GM12878 (cell line): ENCODE results near the gene SLITRK3. TPM values are rescaled to one million over a fixed set of nuclear protein-coding genes. Genes with fewer than 3 reads are reported as not detected.

Experiments used
- ATAC-seq: fragments of 200-7000 bp; cut with Tn5 transposase; 3 replicates; pipeline ENCODE4 v1.9.1; 2020; ENCODE audit warnings: mild to moderate bottlenecking, moderate library complexity
- BruUV-seq: library from RNA; stranded (reverse); fragments of 400-500 nt; replicated peaks from 2 replicates; lab custom pipeline; 2021; lab: Mats Ljungman, UMichigan
- CTCF ChIA-PET: fragments of 300-600 bp; sonication (Branson Sonifier 250); formaldehyde crosslinking; extraction: SDS; loops from one replicate; lab custom pipeline; 2021; ENCODE audit warnings: inconsistent platforms; lab: Yijun Ruan, JAX
- POLR2A ChIA-PET: fragments of 350-600 bp; formaldehyde crosslinking; extraction: SDS; loops from one replicate; lab custom pipeline; 2021; ENCODE audit warnings: inconsistent platforms; lab: Charles Lee
- RAD21 ChIA-PET: fragments of 300-600 bp; sonication (Branson Sonifier 250); formaldehyde crosslinking; loops from one replicate; lab custom pipeline; 2023; ENCODE audit warnings: antibody characterized with exemption; ENCODE audit not compliant: unreplicated experiment; lab: Charles Lee
- SMC1A ChIA-PET: fragments of 300-600 bp; sonication (Branson Sonifier 250); formaldehyde crosslinking; loops from one replicate; lab custom pipeline; 2023; ENCODE audit not compliant: unreplicated experiment, uncharacterized antibody; lab: Charles Lee
- DNase-seq: peaks from one replicate; pipeline ENCODE4 v3.0.0-alpha.2; 2011; ENCODE audit warnings: low read depth, low spot score
- FAIRE-seq: peaks from 3 replicates; lab custom pipeline; 2011; peaks lifted over from hg19 to GRCh38; lab: Jason Lieb, UNC
- H2AFZ ChIP-seq: 2 replicates; pipeline ENCODE4 v1.6.0; 2011; ENCODE audit warnings: low read depth, low read length, control low read depth; ENCODE audit not compliant: control insufficient read depth
- H3K27ac ChIP-seq: 2 replicates; pipeline ENCODE4 v1.5.1; 2011; ENCODE audit warnings: control low read depth; ENCODE audit not compliant: control insufficient read depth, insufficient read depth
- H3K27me3 ChIP-seq, 2 experiments: replicated peaks in 1 of 2; 2 replicates each; pipeline versions ENCODE4 v1.6.0 to v1.6.1; 2011; ENCODE audit warnings: low read length in 1 of 2; ENCODE audit not compliant: control insufficient read depth in 2 of 2, insufficient read depth in 2 of 2
- H3K36me3 ChIP-seq, 2 experiments: 2 replicates each; pipeline ENCODE4 v1.5.1; 2011; ENCODE audit warnings: low read length in 1 of 2; ENCODE audit not compliant: control insufficient read depth in 2 of 2, insufficient read depth in 2 of 2
- H3K4me1 ChIP-seq: 2 replicates; pipeline ENCODE4 v1.6.1; 2011; ENCODE audit warnings: mild to moderate bottlenecking, low read length, moderate library complexity, mixed read lengths; ENCODE audit not compliant: control insufficient read depth, insufficient read depth
- H3K4me2 ChIP-seq: 2 replicates; pipeline ENCODE4 v1.6.0; 2011; ENCODE audit warnings: control low read depth; ENCODE audit not compliant: control insufficient read depth, insufficient read depth
- H3K4me3 ChIP-seq: fragments of 200-600 bp; sonication (generic); 2 replicates; pipeline ENCODE4 v1.5.1; 2016
- H3K79me2 ChIP-seq: 2 replicates; pipeline ENCODE4 v1.6.0; 2011; ENCODE audit warnings: low read length; ENCODE audit not compliant: control insufficient read depth, insufficient read depth
- H3K9ac ChIP-seq: 2 replicates; pipeline ENCODE4 v1.8.0; 2011; ENCODE audit warnings: low read length, control low read depth, mixed read lengths; ENCODE audit not compliant: control insufficient read depth, insufficient read depth
- H3K9me3 ChIP-seq: replicated peaks from 3 replicates; pipeline ENCODE4 v1.5.1; 2011; ENCODE audit warnings: mild to moderate bottlenecking, low read length; ENCODE audit not compliant: control insufficient read depth, insufficient read depth
- H4K20me1 ChIP-seq: 2 replicates; pipeline ENCODE4 v1.6.0; 2011; ENCODE audit not compliant: control insufficient read depth, insufficient read depth
- BACH1 ChIP-seq: fragments of 450-650 bp; IDR thresholded peaks from 2 replicates; pipeline ENCODE4 v1.6.1; 2017; ENCODE audit warnings: mild to moderate bottlenecking, borderline replicate concordance
- KLF5 ChIP-seq: fragments of 450-650 bp; IDR thresholded peaks from 2 replicates; pipeline ENCODE4 v1.6.1; 2014; ENCODE audit warnings: mild to moderate bottlenecking; ENCODE audit not compliant: partially characterized antibody
- MTA3 ChIP-seq: IDR thresholded peaks from 2 replicates; pipeline ENCODE4 v1.6.1; 2012; ENCODE audit warnings: low read length, inconsistent platforms, borderline replicate concordance
- MYC ChIP-seq: IDR thresholded peaks from 2 replicates; pipeline ENCODE4 v1.6.1; 2011; ENCODE audit warnings: mild to moderate bottlenecking, low read length, moderate library complexity, inconsistent platforms; ENCODE audit not compliant: insufficient read depth, insufficient replicate concordance, insufficient read length, severe bottlenecking
- NBN ChIP-seq: fragments of 450-650 bp; IDR thresholded peaks from 2 replicates; pipeline ENCODE4 v1.6.1; 2016
- NFYA ChIP-seq: IDR thresholded peaks from 2 replicates; pipeline ENCODE4 v1.6.1; 2011; ENCODE audit warnings: low read depth, mild to moderate bottlenecking, low read length, improper control_type of control experiment, borderline replicate concordance
- RBBP5 ChIP-seq: fragments of 200-600 bp; sonication (generic); conservative IDR thresholded peaks from 2 replicates; pipeline ENCODE4 v1.6.1; 2016
- STAT3 ChIP-seq: IDR thresholded peaks from 2 replicates; pipeline ENCODE4 v1.6.1; 2011; ENCODE audit warnings: low read depth, low read length, improper control_type of control experiment
- ZNF217 ChIP-seq: fragments of 450-650 bp; IDR thresholded peaks from 2 replicates; pipeline ENCODE4 v1.6.1; 2017; ENCODE audit warnings: antibody characterized with exemption, mild to moderate bottlenecking
- ZNF384 ChIP-seq: IDR thresholded peaks from 2 replicates; pipeline ENCODE4 v1.6.1; 2012; ENCODE audit warnings: low read depth, mild to moderate bottlenecking, low read length, improper control_type of control experiment, borderline replicate concordance
- WGBS: methylation state at CpG from one replicate; pipeline ENCODE4 v1.1.6; 2016; ENCODE audit warnings: low lambda C conversion rate; ENCODE audit not compliant: insufficient replicate concordance, insufficient coverage; ENCODE audit errors: missing lambda C conversion rate; 5-methylcytosine and 5-hydroxymethylcytosine counted together
- in situ Hi-C: fragments of 300-500 bp; cut with MboI; formaldehyde crosslinking; loops from 9 replicates; pipeline ENCODE4 v1.14.3; 2018; ENCODE audit warnings: mixed read lengths
- intact Hi-C: fragments of 100-400 bp; cut with micrococcal nuclease; formaldehyde crosslinking; loops from one replicate; pipeline ENCODE4 v1.14.2; 2022; ENCODE audit not compliant: unreplicated experiment
- polyA plus RNA-seq, 11 experiments: library from polyadenylated mRNA; depleted of rRNA in 4 of 11; unstranded in 6 of 11; stranded (reverse) in 5 of 11; fragments of >200 nt; fragmentation: Nextera tagmentation in 4 of 11; fragmentation: Illumina TruSeq in 1 of 11; extraction: Ambion mirVana in 4 of 11; extraction: Trizol in 1 of 11; gene quantifications; 1 replicate in 1 of 11; 2 replicates in 10 of 11; pipeline versions ENCODE4 v1.2.1 to v1.2.3, GENCODE V29; 2011 to 2016; ENCODE audit warnings: inconsistent platforms in 2 of 11, missing spikeins in 2 of 11, low read depth in 1 of 11
- total RNA-seq, 4 experiments: library from RNA; depleted of rRNA in 3 of 4; stranded (reverse); fragments of >200 nt in 3 of 4; fragmentation: Illumina TruSeq in 1 of 4; extraction: Trizol in 1 of 4; gene quantifications; 2 replicates each; pipeline versions ENCODE4 v1.2.1 to v1.2.3, GENCODE V29; 2013 to 2021
- TF ChIP-seq, protein P1 (sequence below): IDR thresholded peaks from 2 replicates; pipeline ENCODE4 v1.6.1; 2011; ENCODE audit warnings: low read depth, low read length, improper control_type of control experiment, borderline replicate concordance
- TF ChIP-seq, protein P2 (sequence below): fragments of 450-650 bp; IDR thresholded peaks from 2 replicates; pipeline ENCODE4 v1.6.1; 2016; ENCODE audit warnings: mild to moderate bottlenecking, moderate library complexity, borderline replicate concordance
- TF ChIP-seq, protein P3 (sequence below): IDR thresholded peaks from 2 replicates; pipeline ENCODE4 v1.6.1; 2012; ENCODE audit warnings: improper control_type of control experiment, low read depth, low read length; ENCODE audit not compliant: insufficient replicate concordance

SLITRK3 gene
- total and polyA plus RNA-seq, 10 of the 15 experiments (the other 5 are each of a cell fraction or from before 2014, with no cell fraction given), result 0.03 TPM; not detected in 9

DNA sequence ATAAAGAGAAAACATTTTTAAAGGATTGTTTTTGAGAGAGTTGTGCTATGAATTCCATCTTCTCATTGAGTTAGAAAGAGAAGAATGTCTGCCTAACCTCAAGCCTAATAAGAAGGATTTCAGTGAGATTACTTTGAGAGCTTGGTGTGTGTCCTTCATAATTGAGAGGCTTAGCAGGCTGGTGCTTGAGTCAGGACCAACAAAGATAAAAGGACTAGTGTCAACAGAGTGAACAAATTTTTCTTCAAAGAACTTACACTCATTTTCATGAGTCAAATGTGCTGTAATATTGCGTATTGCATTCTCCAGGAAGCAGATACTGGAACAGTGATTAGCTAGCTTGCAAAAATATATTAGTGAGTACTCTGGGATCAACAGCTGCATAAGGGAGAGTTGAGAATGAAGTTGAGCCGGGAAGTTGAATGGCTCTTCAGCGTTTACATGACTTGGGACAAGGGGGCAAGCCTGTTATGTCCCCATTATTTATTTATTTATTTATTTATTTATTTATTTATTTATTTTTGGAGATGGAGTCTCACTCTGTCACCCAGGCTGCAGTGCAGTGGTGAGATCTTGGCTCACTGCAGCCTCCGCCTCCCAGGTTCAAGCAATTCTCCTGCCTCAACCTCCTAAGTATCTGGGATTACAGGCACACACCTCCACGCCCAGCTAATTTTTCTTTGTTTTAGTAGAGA is 37.5 kb upstream of the SLITRK3 start:
- H3K36me3 ChIP-seq, result no peaks in the 10 kb centered on the region
- H3K9me3 ChIP-seq, result no peaks in the 10 kb centered on the region
- ChIA-PET RAD21 (no interaction called here), SMC1A (interaction anchor here (0.5 to 1.7 kb wide), 3 partner anchors 22 to 106 kb away, joined by 3 to 6 read pairs (median 4); no protein-coding TSS in a partner anchor), CTCF (interaction anchor here (1.0 to 1.3 kb wide), 2 partner anchors 27 kb away, joined by 3 to 4 read pairs; no protein-coding TSS in a partner anchor), POLR2A (no interaction called here)
- H3K4me3 ChIP-seq, result no peak overlapping the region
- WGBS, result 32% methylated on average over 5 of the region's 5 CpGs
- H3K4me1 ChIP-seq, result no peaks in the 10 kb centered on the region
- no peak overlapping the region for H3K4me2 ChIP-seq
- no peak overlapping the region for H2AFZ ChIP-seq
- no peaks in the 10 kb centered on the region for H4K20me1 ChIP-seq
- no peak overlapping the region for H3K9ac ChIP-seq
- DNase-seq (no peak), ATAC-seq (no peak), FAIRE-seq (no peak)
- H3K79me2 ChIP-seq, result no peaks in the 10 kb centered on the region
- no peak overlapping the region for H3K27ac ChIP-seq
- BruUV-seq, result no TSS peak
- H3K27me3 ChIP-seq, result no peaks in the 10 kb centered on the region
- intact Hi-C loops (no loop called here), in situ Hi-C loops (no loop called here)
- TF ChIP-seq, protein P1, sequence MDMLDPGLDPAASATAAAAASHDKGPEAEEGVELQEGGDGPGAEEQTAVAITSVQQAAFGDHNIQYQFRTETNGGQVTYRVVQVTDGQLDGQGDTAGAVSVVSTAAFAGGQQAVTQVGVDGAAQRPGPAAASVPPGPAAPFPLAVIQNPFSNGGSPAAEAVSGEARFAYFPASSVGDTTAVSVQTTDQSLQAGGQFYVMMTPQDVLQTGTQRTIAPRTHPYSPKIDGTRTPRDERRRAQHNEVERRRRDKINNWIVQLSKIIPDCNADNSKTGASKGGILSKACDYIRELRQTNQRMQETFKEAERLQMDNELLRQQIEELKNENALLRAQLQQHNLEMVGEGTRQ, result no peak
- TF ChIP-seq MTA3 (no peak), NFYA (no peak), ZNF384 (no peak), ZNF217 (no peak), STAT3 (no peak), MYC (no peak), RBBP5 (no peak), NBN (no peak), KLF5 (no peak), BACH1 (no peak)
- TF ChIP-seq, protein P2, sequence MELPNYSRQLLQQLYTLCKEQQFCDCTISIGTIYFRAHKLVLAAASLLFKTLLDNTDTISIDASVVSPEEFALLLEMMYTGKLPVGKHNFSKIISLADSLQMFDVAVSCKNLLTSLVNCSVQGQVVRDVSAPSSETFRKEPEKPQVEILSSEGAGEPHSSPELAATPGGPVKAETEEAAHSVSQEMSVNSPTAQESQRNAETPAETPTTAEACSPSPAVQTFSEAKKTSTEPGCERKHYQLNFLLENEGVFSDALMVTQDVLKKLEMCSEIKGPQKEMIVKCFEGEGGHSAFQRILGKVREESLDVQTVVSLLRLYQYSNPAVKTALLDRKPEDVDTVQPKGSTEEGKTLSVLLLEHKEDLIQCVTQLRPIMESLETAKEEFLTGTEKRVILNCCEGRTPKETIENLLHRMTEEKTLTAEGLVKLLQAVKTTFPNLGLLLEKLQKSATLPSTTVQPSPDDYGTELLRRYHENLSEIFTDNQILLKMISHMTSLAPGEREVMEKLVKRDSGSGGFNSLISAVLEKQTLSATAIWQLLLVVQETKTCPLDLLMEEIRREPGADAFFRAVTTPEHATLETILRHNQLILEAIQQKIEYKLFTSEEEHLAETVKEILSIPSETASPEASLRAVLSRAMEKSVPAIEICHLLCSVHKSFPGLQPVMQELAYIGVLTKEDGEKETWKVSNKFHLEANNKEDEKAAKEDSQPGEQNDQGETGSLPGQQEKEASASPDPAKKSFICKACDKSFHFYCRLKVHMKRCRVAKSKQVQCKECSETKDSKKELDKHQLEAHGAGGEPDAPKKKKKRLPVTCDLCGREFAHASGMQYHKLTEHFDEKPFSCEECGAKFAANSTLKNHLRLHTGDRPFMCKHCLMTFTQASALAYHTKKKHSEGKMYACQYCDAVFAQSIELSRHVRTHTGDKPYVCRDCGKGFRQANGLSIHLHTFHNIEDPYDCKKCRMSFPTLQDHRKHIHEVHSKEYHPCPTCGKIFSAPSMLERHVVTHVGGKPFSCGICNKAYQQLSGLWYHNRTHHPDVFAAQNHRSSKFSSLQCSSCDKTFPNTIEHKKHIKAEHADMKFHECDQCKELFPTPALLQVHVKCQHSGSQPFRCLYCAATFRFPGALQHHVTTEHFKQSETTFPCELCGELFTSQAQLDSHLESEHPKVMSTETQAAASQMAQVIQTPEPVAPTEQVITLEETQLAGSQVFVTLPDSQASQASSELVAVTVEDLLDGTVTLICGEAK, result no peak
- TF ChIP-seq, protein P3, sequence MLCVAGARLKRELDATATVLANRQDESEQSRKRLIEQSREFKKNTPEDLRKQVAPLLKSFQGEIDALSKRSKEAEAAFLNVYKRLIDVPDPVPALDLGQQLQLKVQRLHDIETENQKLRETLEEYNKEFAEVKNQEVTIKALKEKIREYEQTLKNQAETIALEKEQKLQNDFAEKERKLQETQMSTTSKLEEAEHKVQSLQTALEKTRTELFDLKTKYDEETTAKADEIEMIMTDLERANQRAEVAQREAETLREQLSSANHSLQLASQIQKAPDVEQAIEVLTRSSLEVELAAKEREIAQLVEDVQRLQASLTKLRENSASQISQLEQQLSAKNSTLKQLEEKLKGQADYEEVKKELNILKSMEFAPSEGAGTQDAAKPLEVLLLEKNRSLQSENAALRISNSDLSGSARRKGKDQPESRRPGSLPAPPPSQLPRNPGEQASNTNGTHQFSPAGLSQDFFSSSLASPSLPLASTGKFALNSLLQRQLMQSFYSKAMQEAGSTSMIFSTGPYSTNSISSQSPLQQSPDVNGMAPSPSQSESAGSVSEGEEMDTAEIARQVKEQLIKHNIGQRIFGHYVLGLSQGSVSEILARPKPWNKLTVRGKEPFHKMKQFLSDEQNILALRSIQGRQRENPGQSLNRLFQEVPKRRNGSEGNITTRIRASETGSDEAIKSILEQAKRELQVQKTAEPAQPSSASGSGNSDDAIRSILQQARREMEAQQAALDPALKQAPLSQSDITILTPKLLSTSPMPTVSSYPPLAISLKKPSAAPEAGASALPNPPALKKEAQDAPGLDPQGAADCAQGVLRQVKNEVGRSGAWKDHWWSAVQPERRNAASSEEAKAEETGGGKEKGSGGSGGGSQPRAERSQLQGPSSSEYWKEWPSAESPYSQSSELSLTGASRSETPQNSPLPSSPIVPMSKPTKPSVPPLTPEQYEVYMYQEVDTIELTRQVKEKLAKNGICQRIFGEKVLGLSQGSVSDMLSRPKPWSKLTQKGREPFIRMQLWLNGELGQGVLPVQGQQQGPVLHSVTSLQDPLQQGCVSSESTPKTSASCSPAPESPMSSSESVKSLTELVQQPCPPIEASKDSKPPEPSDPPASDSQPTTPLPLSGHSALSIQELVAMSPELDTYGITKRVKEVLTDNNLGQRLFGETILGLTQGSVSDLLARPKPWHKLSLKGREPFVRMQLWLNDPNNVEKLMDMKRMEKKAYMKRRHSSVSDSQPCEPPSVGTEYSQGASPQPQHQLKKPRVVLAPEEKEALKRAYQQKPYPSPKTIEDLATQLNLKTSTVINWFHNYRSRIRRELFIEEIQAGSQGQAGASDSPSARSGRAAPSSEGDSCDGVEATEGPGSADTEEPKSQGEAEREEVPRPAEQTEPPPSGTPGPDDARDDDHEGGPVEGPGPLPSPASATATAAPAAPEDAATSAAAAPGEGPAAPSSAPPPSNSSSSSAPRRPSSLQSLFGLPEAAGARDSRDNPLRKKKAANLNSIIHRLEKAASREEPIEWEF, result no peak
